ENCODE results near the gene CD22.

GRCh38 chr19:35334144-35334753, 5.3 kb downstream of the CD22 start:
- no peak for TF ChIP-seq CTCF (conservative IDR thresholded peaks at IDR 0.05; ENCODE audit: low read depth, low read length)
- TF ChIP-seq EZH2 (IDR thresholded peaks at IDR 0.05; ENCODE audit: borderline replicate concordance, low read depth, low read length, poor library complexity, severe bottlenecking): no peak
